Measurements from ENCODE around the gene ACE2. TPM values are rescaled to one million over a fixed set of nuclear protein-coding genes. Genes with fewer than 3 reads are reported as not detected.

ACE2 gene
- total RNA-seq, 5 donors from 2014 or later (not counting 1 experiment from before 2014, with no cell fraction given) = not detected

DNA sequence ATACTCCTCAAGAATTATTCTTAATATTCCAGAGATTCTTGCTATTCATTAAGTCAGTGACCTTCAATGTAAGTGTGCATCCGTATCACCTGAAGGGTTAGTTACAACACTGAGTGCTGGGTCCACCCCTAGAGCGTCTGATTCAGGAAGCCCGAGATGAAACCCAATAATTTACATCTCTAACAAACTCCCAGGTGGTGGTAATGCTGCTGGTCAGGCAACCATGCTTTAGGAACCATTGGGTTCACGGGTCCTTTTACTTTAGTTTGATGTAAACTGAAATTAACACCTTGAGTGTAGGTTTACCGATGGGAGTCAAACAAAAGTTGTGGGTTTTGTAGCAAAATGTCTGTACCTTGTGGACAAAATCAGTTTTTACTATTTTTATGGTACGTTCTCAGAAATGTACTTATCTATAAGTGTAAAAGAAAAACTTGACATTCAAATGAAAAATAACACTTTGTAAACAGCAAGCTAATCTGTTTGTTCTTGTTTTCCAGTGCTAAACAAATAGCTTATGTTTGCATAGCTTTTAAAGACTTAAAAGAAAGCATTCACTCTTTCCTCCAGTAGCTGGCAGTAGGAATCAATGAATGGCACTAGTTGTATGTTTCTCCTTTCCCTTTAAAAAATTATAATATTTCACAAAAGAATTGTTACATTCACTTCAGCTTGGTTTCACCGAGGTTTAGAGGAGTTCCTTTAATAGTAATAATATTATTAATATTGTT, 32.7 kb downstream of the ACE2 start:
- no peak overlapping the region for H3K27ac Mint-ChIP-seq
- ATAC-seq (replicated peaks in 1 of 4) (no peak), DNase-seq (no peak)
- no peaks in the 10 kb centered on the region for H3K36me3 Mint-ChIP-seq
- Histone ChIP-seq H3K36me3 (ENCODE audit: control insufficient read depth in 2 of 2, extremely low read depth in 1 of 2, insufficient read depth in 1 of 2, low read length in 1 of 2) (no peaks in the 10 kb centered on the region), H3K27ac (ENCODE audit: low read length) (no peak overlapping the region), H3K4me3 (ENCODE audit: control insufficient read depth in 1 of 2, extremely low read depth in 1 of 2, low read length in 1 of 2) (no peak overlapping the region), H3K9me3 (no peaks in the 10 kb centered on the region), H3K4me1 (ENCODE audit: control insufficient read depth in 1 of 2, extremely low read depth in 1 of 2, insufficient read depth in 2 of 2, low read length in 2 of 2) (no peaks in the 10 kb centered on the region), H3K27me3 (replicated peaks in 1 of 2; ENCODE audit: control insufficient read depth in 2 of 2, extremely low read depth in 1 of 2, insufficient read depth in 2 of 2, low read length in 1 of 2) (peaks cover 2 to 3% of the 10 kb centered on the region in 2 experiments)
- no peaks in the 10 kb centered on the region for H3K9me3 Mint-ChIP-seq
- no peaks in the 10 kb centered on the region for H3K4me1 Mint-ChIP-seq
- peaks cover 0 to 52% of the 10 kb centered on the region in 2 donors for H3K27me3 Mint-ChIP-seq
- POLR2A ChIA-PET = no interaction called here
- no CpG with 5 or more reads among the region's 7 CpGs for WGBS (ENCODE audit: insufficient coverage)
- H3K4me3 Mint-ChIP-seq = no peak overlapping the region
- CTCF ChIA-PET = interaction anchor here in 1 of 2 donors (0.6 to 0.9 kb wide), 2 partner anchors 80 to 235 kb away, joined by 3 read pairs; no protein-coding TSS in a partner anchor

GRCh38 chrX:15567267-15567666, 33.5 kb downstream of the ACE2 start:
- no peaks in the 10 kb centered on the region for H3K4me1 Mint-ChIP-seq
- WGBS (ENCODE audit: insufficient coverage) = no CpG with 5 or more reads among the region's 1 CpG
- H3K27me3 ChIP-seq (replicated peaks in 1 of 2; ENCODE audit: control insufficient read depth in 2 of 2, extremely low read depth in 1 of 2, insufficient read depth in 2 of 2, low read length in 1 of 2) = peaks cover 2 to 3% of the 10 kb centered on the region in 2 experiments
- H3K4me3 ChIP-seq (ENCODE audit: control insufficient read depth in 1 of 2, extremely low read depth in 1 of 2, low read length in 1 of 2) = no peak overlapping the region
- no peak overlapping the region for H3K27ac Mint-ChIP-seq
- H3K9me3 ChIP-seq = no peaks in the 10 kb centered on the region
- no peak overlapping the region for H3K27ac ChIP-seq (ENCODE audit: low read length)
- H3K4me1 ChIP-seq (ENCODE audit: control insufficient read depth in 1 of 2, extremely low read depth in 1 of 2, insufficient read depth in 2 of 2, low read length in 2 of 2) = no peaks in the 10 kb centered on the region
- POLR2A ChIA-PET = no interaction called here
- no peaks in the 10 kb centered on the region for H3K36me3 ChIP-seq (ENCODE audit: control insufficient read depth in 2 of 2, extremely low read depth in 1 of 2, insufficient read depth in 1 of 2, low read length in 1 of 2)
- H3K27me3 Mint-ChIP-seq = peaks cover 0 to 47% of the 10 kb centered on the region in 2 donors
- H3K9me3 Mint-ChIP-seq = no peaks in the 10 kb centered on the region
- DNase-seq (no peak), ATAC-seq (replicated peaks in 1 of 4) (no peak)
- no peak overlapping the region for H3K4me3 Mint-ChIP-seq
- CTCF ChIA-PET = no interaction called here
- H3K36me3 Mint-ChIP-seq = no peaks in the 10 kb centered on the region

- Histone ChIP-seq H3K4me1 (ENCODE audit: control insufficient read depth in 1 of 2, extremely low read depth in 1 of 2, insufficient read depth in 2 of 2, low read length in 2 of 2) (no peaks in the 10 kb centered on the region), H3K27me3 (replicated peaks in 1 of 2; ENCODE audit: control insufficient read depth in 2 of 2, extremely low read depth in 1 of 2, insufficient read depth in 2 of 2, low read length in 1 of 2) (peaks cover 2 to 3% of the 10 kb centered on the region in 2 experiments), H3K27ac (ENCODE audit: low read length) (no peak overlapping the region), H3K36me3 (ENCODE audit: control insufficient read depth in 2 of 2, extremely low read depth in 1 of 2, insufficient read depth in 1 of 2, low read length in 1 of 2) (no peaks in the 10 kb centered on the region), H3K4me3 (ENCODE audit: control insufficient read depth in 1 of 2, extremely low read depth in 1 of 2, low read length in 1 of 2) (no peak overlapping the region), H3K9me3 (no peaks in the 10 kb centered on the region)
- peaks cover 0 to 47% of the 10 kb centered on the region in 2 donors for H3K27me3 Mint-ChIP-seq
- no CpG with 5 or more reads among the region's 1 CpG for WGBS (ENCODE audit: insufficient coverage)
- H3K4me3 Mint-ChIP-seq = no peak overlapping the region
- no peaks in the 10 kb centered on the region for H3K36me3 Mint-ChIP-seq
- no peak for DNase-seq
- ATAC-seq (replicated peaks in 1 of 4) = no peak
- CTCF ChIA-PET = no interaction called here
- no peaks in the 10 kb centered on the region for H3K9me3 Mint-ChIP-seq
- H3K27ac Mint-ChIP-seq = no peak overlapping the region
- POLR2A ChIA-PET = no interaction called here
- no peaks in the 10 kb centered on the region for H3K4me1 Mint-ChIP-seq
Measured at GRCh38 chrX:15566244-15566643, 34.5 kb downstream of the ACE2 start.

GRCh38 chrX:15564981-15565579, 35.7 kb downstream of the ACE2 start:
- no peaks in the 10 kb centered on the region for H3K4me1 Mint-ChIP-seq
- DNase-seq = peak in 15 of 35 experiments; percentile 0 to 18 (median 4)
- CTCF ChIA-PET = interaction anchor here in 1 of 2 donors (0.6 kb wide), 1 partner anchor 213 kb away, joined by 3 read pairs; no protein-coding TSS in a partner anchor

DNA sequence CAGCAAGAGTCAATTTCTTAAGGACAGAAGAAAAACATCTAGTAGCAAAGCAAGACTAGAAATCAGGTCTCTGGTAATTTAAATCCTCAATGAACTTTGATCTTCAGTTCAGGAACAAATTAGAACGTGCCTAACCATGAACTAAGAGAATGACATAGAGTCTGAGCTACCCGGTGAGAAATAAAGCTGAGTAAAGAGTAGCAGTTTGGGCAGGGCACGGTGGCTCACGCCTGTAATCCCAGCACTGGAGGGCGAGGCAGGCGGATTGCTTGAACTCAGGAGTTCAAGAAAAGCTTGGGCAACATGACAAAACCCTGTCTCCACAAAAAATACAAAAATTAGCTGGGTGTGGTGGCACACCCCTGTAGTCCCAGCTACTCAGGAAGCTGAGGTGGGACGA, 37.7 kb downstream of the ACE2 start:
- H3K4me3 Mint-ChIP-seq = no peak overlapping the region
- H3K4me1 Mint-ChIP-seq = no peaks in the 10 kb centered on the region
- Histone ChIP-seq H3K27ac (ENCODE audit: low read length) (no peak overlapping the region), H3K36me3 (ENCODE audit: control insufficient read depth in 2 of 2, extremely low read depth in 1 of 2, insufficient read depth in 1 of 2, low read length in 1 of 2) (no peaks in the 10 kb centered on the region), H3K27me3 (replicated peaks in 1 of 2; ENCODE audit: control insufficient read depth in 2 of 2, extremely low read depth in 1 of 2, insufficient read depth in 2 of 2, low read length in 1 of 2) (peaks cover 0 to 2% of the 10 kb centered on the region in 2 experiments), H3K9me3 (no peaks in the 10 kb centered on the region), H3K4me1 (ENCODE audit: control insufficient read depth in 1 of 2, extremely low read depth in 1 of 2, insufficient read depth in 2 of 2, low read length in 2 of 2) (no peaks in the 10 kb centered on the region), H3K4me3 (ENCODE audit: control insufficient read depth in 1 of 2, extremely low read depth in 1 of 2, low read length in 1 of 2) (no peak overlapping the region)
- no peaks in the 10 kb centered on the region for H3K9me3 Mint-ChIP-seq
- WGBS (ENCODE audit: insufficient coverage) = 65% methylated on average over 2 of the region's 7 CpGs
- H3K27me3 Mint-ChIP-seq = peaks cover 0 to 41% of the 10 kb centered on the region in 2 donors
- ATAC-seq (replicated peaks in 1 of 4) = no peak
- no peak for DNase-seq
- CTCF ChIA-PET = no interaction called here
- POLR2A ChIA-PET = interaction anchor here in 1 of 2 donors (0.6 kb wide), 1 partner anchor 1109 kb away, joined by 3 read pairs; no protein-coding TSS in a partner anchor
- no peaks in the 10 kb centered on the region for H3K36me3 Mint-ChIP-seq
- no peak overlapping the region for H3K27ac Mint-ChIP-seq

More at GRCh38 chrX:15564981-15565579, 35.7 kb downstream of the ACE2 start:
- no CpG with 5 or more reads among the region's 5 CpGs for WGBS (ENCODE audit: insufficient coverage)
- Mint-ChIP-seq H3K9me3 (no peaks in the 10 kb centered on the region), H3K27ac (no peak overlapping the region), H3K4me3 (no peak overlapping the region), H3K36me3 (no peaks in the 10 kb centered on the region), H3K27me3 (peaks cover 0 to 48% of the 10 kb centered on the region in 2 donors)
- Histone ChIP-seq H3K27me3 (replicated peaks in 1 of 2; ENCODE audit: control insufficient read depth in 2 of 2, extremely low read depth in 1 of 2, insufficient read depth in 2 of 2, low read length in 1 of 2) (peaks cover 2 to 3% of the 10 kb centered on the region in 2 experiments), H3K4me3 (ENCODE audit: control insufficient read depth in 1 of 2, extremely low read depth in 1 of 2, low read length in 1 of 2) (no peak overlapping the region), H3K9me3 (no peaks in the 10 kb centered on the region), H3K36me3 (ENCODE audit: control insufficient read depth in 2 of 2, extremely low read depth in 1 of 2, insufficient read depth in 1 of 2, low read length in 1 of 2) (no peaks in the 10 kb centered on the region), H3K27ac (ENCODE audit: low read length) (no peak overlapping the region), H3K4me1 (ENCODE audit: control insufficient read depth in 1 of 2, extremely low read depth in 1 of 2, insufficient read depth in 2 of 2, low read length in 2 of 2) (no peaks in the 10 kb centered on the region)
- POLR2A ChIA-PET = no interaction called here
- ATAC-seq (replicated peaks in 1 of 4) = no peak

GRCh38 chrX:15560924-15561323, 39.8 kb downstream of the ACE2 start:
- Mint-ChIP-seq H3K27me3 (peaks cover 0 to 29% of the 10 kb centered on the region in 2 donors), H3K9me3 (no peaks in the 10 kb centered on the region), H3K4me3 (no peak overlapping the region), H3K27ac (no peak overlapping the region), H3K36me3 (no peaks in the 10 kb centered on the region), H3K4me1 (no peaks in the 10 kb centered on the region)
- ATAC-seq (replicated peaks in 1 of 4) (no peak), DNase-seq (no peak)
- no peaks in the 10 kb centered on the region for H3K4me1 ChIP-seq (ENCODE audit: control insufficient read depth in 1 of 2, extremely low read depth in 1 of 2, insufficient read depth in 2 of 2, low read length in 2 of 2)
- H3K27ac ChIP-seq (ENCODE audit: low read length) = no peak overlapping the region
- H3K27me3 ChIP-seq (replicated peaks in 1 of 2; ENCODE audit: control insufficient read depth in 2 of 2, extremely low read depth in 1 of 2, insufficient read depth in 2 of 2, low read length in 1 of 2) = peaks cover 0 to 2% of the 10 kb centered on the region in 2 experiments
- 60% methylated on average over 1 of the region's 3 CpGs for WGBS (ENCODE audit: insufficient coverage)
- H3K9me3 ChIP-seq = no peaks in the 10 kb centered on the region
- POLR2A ChIA-PET = no interaction called here
- no peak overlapping the region for H3K4me3 ChIP-seq (ENCODE audit: control insufficient read depth in 1 of 2, extremely low read depth in 1 of 2, low read length in 1 of 2)
- H3K36me3 ChIP-seq (ENCODE audit: control insufficient read depth in 2 of 2, extremely low read depth in 1 of 2, insufficient read depth in 1 of 2, low read length in 1 of 2) = no peaks in the 10 kb centered on the region
- CTCF ChIA-PET = no interaction called here
